ENCODE data around the gene ACTR2.
"Not testable (repeated sequence)": the region's sequence is repeated elsewhere in the genome, so short reads cannot be mapped to it uniquely, and the experiment has no call there.

Gene ACTR2

DNA sequence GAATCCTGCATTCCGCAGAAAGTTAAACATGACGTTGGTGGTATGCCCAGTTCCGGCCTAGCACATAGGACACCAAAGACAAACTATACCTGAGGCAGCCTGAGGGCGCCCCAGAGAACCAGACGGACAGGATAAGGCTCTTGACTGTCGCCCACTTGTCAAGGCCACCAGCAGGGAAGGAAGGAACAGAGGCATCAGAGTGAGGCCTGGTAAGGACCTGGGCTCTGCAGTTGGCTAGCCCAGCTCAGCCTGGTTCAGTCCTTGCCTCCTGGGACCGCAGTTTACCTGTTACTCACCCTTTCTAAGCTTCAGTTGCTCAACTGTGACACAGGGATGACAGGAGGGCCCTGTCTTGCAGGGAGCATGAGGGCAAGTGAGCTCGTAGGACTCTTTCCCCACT lies 82.1 kb downstream of the ACTR2 start:
- in situ Hi-C loops (cut with MboI; ENCODE audit: low sequenced_read_pairs) = no loop called here

GRCh38 chr2:65311049-65311448 lies 83.4 kb downstream of the ACTR2 start:
- in situ Hi-C loops (cut with MboI; ENCODE audit: low sequenced_read_pairs) = no loop called here

DNA sequence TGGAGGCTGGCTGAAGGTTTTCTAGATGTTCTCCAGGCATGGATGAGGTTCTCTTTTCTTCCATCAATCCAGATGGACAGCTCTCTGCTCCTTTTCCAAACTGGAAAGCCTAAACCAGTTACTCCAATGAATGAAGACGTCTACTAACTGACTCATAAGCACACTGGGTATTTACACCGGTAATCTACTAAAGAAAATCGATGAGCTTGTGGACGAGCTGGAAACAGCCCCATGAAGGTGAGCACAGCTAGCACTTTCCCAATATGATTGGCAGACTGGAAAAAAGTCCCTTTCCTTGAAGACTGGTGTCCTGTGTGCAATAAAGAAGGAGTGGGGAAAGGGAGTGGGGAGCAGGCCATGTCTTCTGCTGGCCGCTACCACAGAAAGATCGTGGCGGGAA lies 84.0 kb downstream of the ACTR2 start:
- in situ Hi-C loops (cut with MboI; ENCODE audit: low sequenced_read_pairs) = no loop called here

DNA sequence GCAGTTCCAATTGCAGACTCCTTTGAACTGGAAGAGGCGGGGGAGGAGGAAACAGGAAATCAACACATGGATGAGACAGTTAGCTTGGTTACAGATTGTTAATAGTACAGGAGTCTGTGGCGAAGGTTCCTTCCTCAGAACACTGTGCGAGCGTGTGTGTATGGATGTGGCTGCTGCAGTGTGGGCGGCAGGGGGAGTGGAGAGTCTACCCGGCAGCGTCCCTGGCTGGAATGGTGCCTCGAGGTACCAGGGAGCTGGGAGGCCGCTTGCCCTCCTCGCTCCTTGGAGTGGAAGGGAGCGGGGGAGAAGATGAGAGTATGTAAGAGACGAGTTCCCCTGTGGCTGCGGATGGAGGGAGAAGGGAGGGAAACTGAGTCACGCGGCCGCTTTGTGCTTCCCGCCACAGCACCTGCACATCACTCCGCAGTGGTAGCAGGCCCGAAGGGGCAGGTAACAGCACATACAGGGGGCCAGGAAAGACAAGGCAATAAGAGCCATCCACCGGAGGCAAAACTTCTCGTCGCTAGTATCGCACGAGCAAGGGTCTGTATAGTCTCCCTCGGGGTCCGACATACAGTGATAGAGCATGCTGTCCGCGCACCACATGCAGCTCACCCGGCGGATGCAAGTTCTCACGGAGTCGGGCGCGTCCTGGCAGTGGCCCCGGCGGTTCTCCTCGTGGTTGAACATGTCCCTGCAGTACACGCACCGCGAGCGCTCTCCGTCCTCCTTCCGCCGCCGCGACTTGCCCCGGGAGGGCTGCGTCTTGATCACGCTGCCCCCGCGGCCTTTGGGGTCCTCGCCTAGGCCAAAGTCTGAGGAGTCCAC lies 85.7 kb downstream of the ACTR2 start:
- in situ Hi-C loops (cut with MboI; ENCODE audit: low sequenced_read_pairs) = no loop called here

- in situ Hi-C loops (cut with MboI; ENCODE audit: low sequenced_read_pairs) = no loop called here
Measured at GRCh38 chr2:65313954-65314256, 86.3 kb downstream of the ACTR2 start.

- in situ Hi-C loops (cut with MboI; ENCODE audit: low sequenced_read_pairs) = no loop called here
Measured at GRCh38 chr2:65314801-65315441, 87.3 kb downstream of the ACTR2 start.

DNA sequence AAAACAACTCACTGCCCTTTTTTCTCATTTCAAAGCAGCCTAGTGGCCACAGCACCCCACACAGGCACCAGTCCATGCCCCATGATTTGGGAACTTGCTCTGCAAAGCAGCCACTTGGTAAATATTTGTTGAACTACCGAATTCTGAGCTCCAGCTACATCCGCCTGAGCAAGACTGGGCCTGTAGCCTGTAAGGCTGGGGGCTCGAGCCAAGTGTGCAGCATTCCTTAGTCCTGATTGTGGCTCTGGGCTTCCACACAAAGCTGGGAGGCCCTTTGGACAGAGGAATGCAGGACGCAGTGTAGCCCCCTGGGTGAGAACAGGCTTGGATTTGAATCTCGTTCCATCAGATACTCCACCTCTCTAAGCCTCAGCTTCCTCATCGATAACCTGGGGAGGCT lies 88.4 kb downstream of the ACTR2 start:
- in situ Hi-C loops (cut with MboI; ENCODE audit: low sequenced_read_pairs) = no loop called here

DNA sequence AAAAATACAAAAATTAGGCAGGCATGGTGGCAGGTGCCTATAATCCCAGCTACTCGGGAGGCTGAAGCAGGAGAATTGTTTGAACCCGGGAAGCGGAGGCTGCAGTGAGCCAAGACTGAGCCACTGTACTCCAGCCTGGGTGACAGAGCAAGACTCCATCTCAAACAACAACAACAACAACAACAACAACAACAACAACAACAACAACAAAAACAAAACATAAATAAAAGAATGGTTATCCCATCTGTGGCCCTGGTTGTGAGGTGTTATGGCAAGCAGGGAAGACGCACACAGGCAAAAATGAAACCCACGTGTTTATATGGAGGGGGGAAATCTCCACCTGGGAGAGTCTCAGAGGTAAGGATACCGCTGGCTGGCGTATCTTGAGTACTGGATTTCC lies 89.7 kb downstream of the ACTR2 start:
- in situ Hi-C loops (cut with MboI; ENCODE audit: low sequenced_read_pairs) = not testable (repeated sequence)

DNA sequence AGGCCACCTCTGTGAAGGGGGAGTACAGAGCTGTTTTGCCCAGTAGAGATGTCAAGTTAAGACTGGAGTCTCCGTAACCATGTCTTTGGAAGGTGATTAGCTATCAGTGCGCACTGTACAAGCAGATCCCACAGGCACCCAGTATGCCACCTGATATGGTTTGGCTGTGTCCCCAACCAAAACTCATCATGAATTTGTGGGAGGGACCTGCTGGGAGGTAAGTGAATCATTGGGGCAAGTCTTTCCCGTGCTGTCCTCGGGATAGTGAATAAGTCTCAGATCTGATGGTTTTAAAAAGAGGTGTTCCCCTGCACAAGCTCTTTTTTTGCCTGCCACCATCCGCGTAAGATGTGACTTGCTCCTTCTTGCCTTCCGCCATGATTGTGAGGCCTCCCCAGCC lies 90.2 kb downstream of the ACTR2 start:
- in situ Hi-C loops (cut with MboI; ENCODE audit: low sequenced_read_pairs) = no loop called here

DNA sequence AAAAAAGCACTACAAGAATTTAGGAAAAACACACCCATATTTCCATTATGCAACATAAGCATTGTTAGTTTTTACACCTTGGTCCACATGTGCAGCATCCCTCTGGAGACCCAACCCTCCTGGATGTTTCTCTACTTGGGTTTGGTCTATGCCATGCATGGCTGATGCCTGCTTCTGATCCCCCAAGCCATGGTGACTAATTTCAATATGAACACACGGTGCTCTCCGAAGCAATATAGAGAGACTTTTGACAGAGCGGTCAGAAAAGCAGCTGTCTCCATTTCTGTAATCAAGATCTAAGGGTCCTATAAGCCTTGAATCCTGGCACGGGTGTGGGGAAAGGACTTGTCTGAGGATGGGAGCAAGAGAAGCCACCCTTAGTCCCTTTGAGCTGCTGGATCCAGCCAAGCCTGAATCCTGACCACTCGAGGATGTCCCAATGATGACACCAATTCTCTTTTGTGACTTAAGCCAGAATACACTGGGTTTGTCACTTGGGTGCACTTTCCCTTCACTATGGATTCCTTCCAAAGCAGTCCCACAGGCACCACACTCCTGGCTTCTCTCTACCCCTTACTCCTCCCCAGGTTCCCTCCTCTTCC lies 91.5 kb downstream of the ACTR2 start:
- in situ Hi-C loops (cut with MboI; ENCODE audit: low sequenced_read_pairs) = no loop called here

GRCh38 chr2:65319674-65320041 lies 92.0 kb downstream of the ACTR2 start:
- in situ Hi-C loops (cut with MboI; ENCODE audit: low sequenced_read_pairs) = no loop called here

- in situ Hi-C loops (cut with MboI; ENCODE audit: low sequenced_read_pairs) = no loop called here
Measured at GRCh38 chr2:65320042-65320725, 92.6 kb downstream of the ACTR2 start.

Measured in hTERT RPE-1 (cell line).